HCT116 (cell line): ENCODE results near the gene KIF14. TPM values are rescaled to one million over a fixed set of nuclear protein-coding genes. Genes with fewer than 3 reads are reported as not detected.
A peak's percentile ranks its signal among the peaks of the same experiment; 100 is the strongest.

Experiments used
- ATAC-seq: fragments of 200-7000 bp; cut with Tn5 transposase; 2 replicates; pipeline ENCODE4 v1.9.1; 2020; ENCODE audit warnings: mild to moderate bottlenecking, moderate library complexity
- BruUV-seq: library from RNA; stranded (reverse); fragments of 400-500 nt; replicated peaks from 2 replicates; lab custom pipeline; 2021; lab: Mats Ljungman, UMichigan
- CTCF ChIA-PET: fragments of 300-600 bp; sonication (Branson Sonifier 250); formaldehyde crosslinking; loops from one replicate; lab custom pipeline; 2021; ENCODE audit warnings: antibody characterized with exemption; lab: Charles Lee
- POLR2A ChIA-PET: fragments of 300-600, 350-600 bp; sonication (Branson Sonifier 250); formaldehyde crosslinking; loops from one replicate; lab custom pipeline; 2021; ENCODE audit warnings: antibody characterized with exemption; lab: Charles Lee
- RAD21 ChIA-PET, 2 experiments: fragments of 300-600 bp; sonication (Branson Sonifier 250); formaldehyde crosslinking; loops; one replicate each; lab custom pipeline; 2023; ENCODE audit warnings: low total read pairs in 2 of 2; ENCODE audit not compliant: uncharacterized antibody in 2 of 2, unreplicated experiment in 2 of 2, low non-redundant PET in 1 of 2; lab: Charles Lee
- DNase-seq: peaks from one replicate; pipeline ENCODE4 v3.0.0-alpha.2; 2010; ENCODE audit warnings: low read depth, low spot score
- H2AFZ ChIP-seq: fragments of 200-600 bp; shearing (Covaris generic), sonication (generic); 2 replicates; pipeline ENCODE4 v1.6.1; 2017; ENCODE audit warnings: low read depth, mixed run types, mixed read lengths, antibody characterized with exemption, low read length; ENCODE audit not compliant: poor library complexity, severe bottlenecking
- H3K27ac ChIP-seq: 2 replicates; pipeline ENCODE4 v1.5.1; 2012; ENCODE audit warnings: low read depth, low read length
- H3K27me3 ChIP-seq: fragments of 200-600 bp; sonication (generic); 2 replicates; pipeline ENCODE4 v1.6.1; 2016; ENCODE audit warnings: mixed run types, low read length, mixed read lengths; ENCODE audit not compliant: insufficient read depth
- H3K36me3 ChIP-seq, 2 experiments: fragments of 200-500 bp in 1 of 2; fragments of 200-600 bp in 1 of 2; sonication (Bioruptor generic) in 1 of 2; sonication (generic) in 1 of 2; 2 replicates each; pipeline versions ENCODE4 v1.5.1 to v1.6.1; 2014 to 2016; ENCODE audit warnings: low read length in 2 of 2, inconsistent platforms in 1 of 2, mixed read lengths in 1 of 2, mixed run types in 1 of 2; ENCODE audit not compliant: insufficient read depth in 2 of 2, control insufficient read depth in 1 of 2
- H3K4me1 ChIP-seq, 2 experiments: fragments of 200-600 bp in 1 of 2; sonication (generic) in 1 of 2; 2 replicates each; pipeline versions ENCODE4 v1.5.1 to v1.6.1; 2012 to 2017; ENCODE audit warnings: low read length in 2 of 2, inconsistent platforms in 1 of 2, mild to moderate bottlenecking in 1 of 2, mixed read lengths in 1 of 2, mixed run types in 1 of 2, moderate library complexity in 1 of 2; ENCODE audit not compliant: insufficient read depth in 2 of 2, control insufficient read depth in 1 of 2
- H3K4me2 ChIP-seq: fragments of 200-600 bp; sonication (generic); 2 replicates; pipeline ENCODE4 v1.6.1; 2017; ENCODE audit warnings: mixed run types, low read length, mixed read lengths
- H3K4me3 ChIP-seq, 2 experiments: fragments of 200-600 bp in 1 of 2; sonication (generic) in 1 of 2; replicated peaks in 1 of 2; 2 replicates each; pipeline ENCODE4 v1.5.1; 2011 to 2016; ENCODE audit warnings: low read length in 2 of 2, control low read depth in 1 of 2, low read depth in 1 of 2, mild to moderate bottlenecking in 1 of 2, mixed read lengths in 1 of 2, mixed run types in 1 of 2
- H3K79me2 ChIP-seq: fragments of 200-600 bp; sonication (generic); 2 replicates; pipeline ENCODE4 v1.6.1; 2017; ENCODE audit warnings: mild to moderate bottlenecking, mixed run types, low read length, moderate library complexity, mixed read lengths; ENCODE audit not compliant: insufficient read depth
- H3K9ac ChIP-seq: fragments of 200-600 bp; sonication (generic); 2 replicates; pipeline ENCODE4 v1.6.1; 2016; ENCODE audit warnings: low read length, mixed read lengths
- H3K9me2 ChIP-seq: fragments of 200-600 bp; sonication (generic), shearing (Covaris generic); 2 replicates; pipeline ENCODE4 v1.6.1; 2017; ENCODE audit warnings: mixed run types, mild to moderate bottlenecking, moderate library complexity; ENCODE audit not compliant: insufficient read depth
- H3K9me3 ChIP-seq, 2 experiments: fragments of 200-500 bp in 1 of 2; fragments of 200-600 bp in 1 of 2; sonication (Bioruptor generic) in 1 of 2; sonication (generic) in 1 of 2; 2 replicates each; pipeline ENCODE4 v1.6.1; 2014 to 2017; ENCODE audit warnings: low read length in 2 of 2, mixed read lengths in 2 of 2, inconsistent platforms in 1 of 2, low read depth in 1 of 2, mild to moderate bottlenecking in 1 of 2, mixed run types in 1 of 2, moderate library complexity in 1 of 2; ENCODE audit not compliant: control insufficient read depth in 1 of 2, insufficient read depth in 1 of 2
- H4K20me1 ChIP-seq: fragments of 200-600 bp; sonication (generic), shearing (Covaris generic); 2 replicates; pipeline ENCODE4 v1.6.1; 2017; ENCODE audit warnings: mixed run types, mild to moderate bottlenecking, moderate library complexity; ENCODE audit not compliant: insufficient read depth
- CBX3 ChIP-seq: IDR thresholded peaks from 2 replicates; pipeline ENCODE4 v1.6.1; 2012; ENCODE audit warnings: low read depth
- CEBPB ChIP-seq: IDR thresholded peaks from 2 replicates; pipeline ENCODE4 v1.6.1; 2012; ENCODE audit warnings: low read depth
- CTCF ChIP-seq, 3 experiments: fragments of 200-600 bp in 1 of 3; sonication (generic) in 1 of 3; IDR thresholded peaks in 2 of 3; conservative IDR thresholded peaks in 1 of 3; 2 replicates each; pipeline ENCODE4 v1.5.1; 2012 to 2017; ENCODE audit warnings: low read depth in 2 of 3, low read length in 2 of 3, antibody characterized with exemption in 1 of 3, borderline replicate concordance in 1 of 3, control low read depth in 1 of 3, mild to moderate bottlenecking in 1 of 3, mixed read lengths in 1 of 3, mixed run types in 1 of 3, moderate library complexity in 1 of 3; ENCODE audit not compliant: insufficient read depth in 1 of 3
- EGR1 ChIP-seq: IDR thresholded peaks from 2 replicates; pipeline ENCODE4 v1.6.1; 2012; ENCODE audit warnings: low read depth
- ELF1 ChIP-seq: IDR thresholded peaks from 2 replicates; pipeline ENCODE4 v1.6.1; 2012; ENCODE audit warnings: low read depth, borderline replicate concordance
- EZH2phosphoT487 ChIP-seq: fragments of 200-600 bp; IDR thresholded peaks from 2 replicates; pipeline ENCODE4 v1.6.1; 2018; ENCODE audit warnings: antibody characterized with exemption, borderline replicate concordance
- FOSL1 ChIP-seq: IDR thresholded peaks from 2 replicates; pipeline ENCODE4 v1.6.1; 2012; ENCODE audit warnings: low read depth
- RAD21 ChIP-seq: IDR thresholded peaks from 2 replicates; pipeline ENCODE4 v1.6.1; 2012; ENCODE audit warnings: low read depth, mild to moderate bottlenecking
- SIN3A ChIP-seq: IDR thresholded peaks from 2 replicates; pipeline ENCODE4 v1.6.1; 2012; ENCODE audit warnings: low read depth
- TCF7L2 ChIP-seq: IDR thresholded peaks from 2 replicates; pipeline ENCODE4 v1.7.0; 2011; ENCODE audit warnings: borderline replicate concordance, inconsistent platforms; ENCODE audit not compliant: insufficient read depth, insufficient read length; ENCODE audit errors: extremely low read depth
- YY1 ChIP-seq: IDR thresholded peaks from 2 replicates; pipeline ENCODE4 v1.6.1; 2011; ENCODE audit warnings: low read length, low read depth, moderate library complexity, mild to moderate bottlenecking; ENCODE audit not compliant: insufficient replicate concordance; ENCODE audit errors: extremely low read depth
- ZBTB33 ChIP-seq: IDR thresholded peaks from 2 replicates; pipeline ENCODE4 v1.6.1; 2011; ENCODE audit warnings: mild to moderate bottlenecking, low read length, moderate library complexity; ENCODE audit not compliant: insufficient replicate concordance; ENCODE audit errors: extremely low read depth
- ZFX ChIP-seq: fragments of 450-650 bp; IDR thresholded peaks from 2 replicates; pipeline ENCODE4 v1.6.1; 2017
- ZNF274 ChIP-seq: fragments of 200-500 bp; sonication (Bioruptor generic); IDR thresholded peaks from 2 replicates; pipeline ENCODE4 v1.6.1; 2014; ENCODE audit warnings: mild to moderate bottlenecking, low read depth, low read length, inconsistent platforms
- intact Hi-C: fragments of 100-400 bp; cut with micrococcal nuclease; formaldehyde crosslinking; loops from 2 replicates; pipeline ENCODE4 v1.10.0; 2022
- total RNA-seq: library from RNA; stranded (reverse); gene quantifications from one replicate; pipeline ENCODE4 v1.2.1, GENCODE V29; 2021; ENCODE audit not compliant: unreplicated experiment

The KIF14 gene
- total RNA-seq, 1 experiment from 2014 or later = 21.8 TPM

GRCh38 chr1:200535605-200536004 lies 84.9 kb downstream of the KIF14 start (continued):
- no peak for TF ChIP-seq ZBTB33
- TF ChIP-seq EGR1 = no peak
- peak; percentile 72; the same call in 1 of the 2 replicates for TF ChIP-seq CBX3

- intact Hi-C loops = no loop called here
- H3K27ac ChIP-seq = no peak overlapping the region
- H3K27me3 ChIP-seq = no peaks in the 10 kb centered on the region
- POLR2A ChIA-PET = no interaction called here
- H3K36me3 ChIP-seq = no peaks in the 10 kb centered on the region
- peaks cover 0 to 3% of the 10 kb centered on the region in 2 experiments; a peak in 2 of 4 replicates for H3K4me1 ChIP-seq
- no peak for ATAC-seq
- H3K9me3 ChIP-seq = no peaks in the 10 kb centered on the region
- H3K79me2 ChIP-seq = no peaks in the 10 kb centered on the region
- no peak for TF ChIP-seq EZH2phosphoT487
- TF ChIP-seq CBX3 = no peak
- TF ChIP-seq ZNF274 = no peak
- no peak for TF ChIP-seq RAD21
- no peak for TF ChIP-seq YY1
- no peak for TF ChIP-seq CTCF (IDR thresholded peaks at IDR 0.05 in 2 of 3, conservative IDR thresholded peaks at IDR 0.05 in 1 of 3; ENCODE audit: borderline replicate concordance in 1 of 3, insufficient read depth in 1 of 3, low read depth in 2 of 3, low read length in 2 of 3)
- no peak for TF ChIP-seq SIN3A
- no peak for TF ChIP-seq TCF7L2
- no peak for TF ChIP-seq FOSL1
- TF ChIP-seq ELF1 = no peak
- no peak for TF ChIP-seq ZFX
- no peak for TF ChIP-seq CEBPB
- no TSS peak for BruUV-seq
- no peak overlapping the region for H2AFZ ChIP-seq
- H3K9me2 ChIP-seq = no peaks in the 10 kb centered on the region
- H3K4me3 ChIP-seq = no peak overlapping the region
- no peak for DNase-seq
- no peak overlapping the region for H3K4me2 ChIP-seq
- RAD21 ChIA-PET = no interaction called here
- CTCF ChIA-PET = no interaction called here
- H3K9ac ChIP-seq = no peak overlapping the region
- H4K20me1 ChIP-seq = no peaks in the 10 kb centered on the region
These were observed 89.8 kb downstream of the KIF14 start for GRCh38 chr1:200530623-200531261.
